PC-3 (cell line): Measurements from ENCODE around the gene ERBB4.

Experiments
- EZH2phosphoT487 ChIP-seq: fragments of 300-600 bp; sonication (generic); IDR thresholded peaks from 2 replicates; pipeline ENCODE4 v1.6.1; 2018; ENCODE audit warnings: mild to moderate bottlenecking, antibody characterized with exemption, low read length, borderline replicate concordance
- TF ChIP-seq, protein P1 (sequence below): fragments of 300-600 bp; sonication (generic); conservative IDR thresholded peaks from 2 replicates; pipeline ENCODE4 v1.5.1; 2017; ENCODE audit warnings: antibody characterized with exemption, low read depth, mild to moderate bottlenecking, low read length

DNA sequence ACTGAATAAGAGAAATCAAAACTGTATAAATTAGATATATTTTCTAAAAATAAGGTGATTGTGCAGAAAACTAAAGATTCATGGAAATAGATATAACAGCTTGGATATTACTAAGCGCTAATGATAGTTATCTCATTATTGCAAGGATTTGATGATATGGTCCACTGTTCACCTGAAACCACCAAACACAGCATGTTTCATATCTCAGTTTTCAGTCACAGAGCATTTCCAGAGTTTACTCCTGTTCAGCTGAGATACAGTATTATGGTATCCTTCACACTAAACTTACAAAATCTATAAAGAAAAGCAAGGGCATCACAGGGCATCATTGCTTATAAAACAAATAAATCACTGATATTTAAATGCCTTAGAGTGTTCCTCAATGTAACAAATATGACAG, 591.6 kb downstream of the ERBB4 start:
- TF ChIP-seq, protein P1, sequence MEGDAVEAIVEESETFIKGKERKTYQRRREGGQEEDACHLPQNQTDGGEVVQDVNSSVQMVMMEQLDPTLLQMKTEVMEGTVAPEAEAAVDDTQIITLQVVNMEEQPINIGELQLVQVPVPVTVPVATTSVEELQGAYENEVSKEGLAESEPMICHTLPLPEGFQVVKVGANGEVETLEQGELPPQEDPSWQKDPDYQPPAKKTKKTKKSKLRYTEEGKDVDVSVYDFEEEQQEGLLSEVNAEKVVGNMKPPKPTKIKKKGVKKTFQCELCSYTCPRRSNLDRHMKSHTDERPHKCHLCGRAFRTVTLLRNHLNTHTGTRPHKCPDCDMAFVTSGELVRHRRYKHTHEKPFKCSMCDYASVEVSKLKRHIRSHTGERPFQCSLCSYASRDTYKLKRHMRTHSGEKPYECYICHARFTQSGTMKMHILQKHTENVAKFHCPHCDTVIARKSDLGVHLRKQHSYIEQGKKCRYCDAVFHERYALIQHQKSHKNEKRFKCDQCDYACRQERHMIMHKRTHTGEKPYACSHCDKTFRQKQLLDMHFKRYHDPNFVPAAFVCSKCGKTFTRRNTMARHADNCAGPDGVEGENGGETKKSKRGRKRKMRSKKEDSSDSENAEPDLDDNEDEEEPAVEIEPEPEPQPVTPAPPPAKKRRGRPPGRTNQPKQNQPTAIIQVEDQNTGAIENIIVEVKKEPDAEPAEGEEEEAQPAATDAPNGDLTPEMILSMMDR: no peak
- TF ChIP-seq EZH2phosphoT487: no peak
